ENCODE data around the gene PCBP3.

- no peak for TF ChIP-seq ZNF274 (IDR thresholded peaks at IDR 0.05; ENCODE audit: low read depth, low read length)
- no peak for TF ChIP-seq YY1 (IDR thresholded peaks at IDR 0.05; ENCODE audit: insufficient read depth, insufficient read length)
- TF ChIP-seq SUZ12 (IDR thresholded peaks at IDR 0.05; ENCODE audit: extremely low read depth, insufficient read depth, insufficient read length), result no peak
These were observed 152.5 kb downstream of the PCBP3 start for GRCh38 chr21:45796003-45796402.
